GM12878 (cell line): ENCODE data around the gene DENND6B. TPM values are rescaled to one million over a fixed set of nuclear protein-coding genes. Genes with fewer than 3 reads are reported as not detected.

Source experiments
- BACH1 ChIP-seq: fragments of 450-650 bp; IDR thresholded peaks from 2 replicates; pipeline ENCODE4 v1.6.1; 2017; ENCODE audit warnings: mild to moderate bottlenecking, borderline replicate concordance
- BHLHE40 ChIP-seq, 2 experiments: fragments of 450-650 bp in 1 of 2; IDR thresholded peaks; 2 replicates each; pipeline ENCODE4 v1.6.1; 2011 to 2017; ENCODE audit warnings: low read depth in 2 of 2, borderline replicate concordance in 1 of 2, improper control_type of control experiment in 1 of 2, low read length in 1 of 2, mild to moderate bottlenecking in 1 of 2
- BMI1 ChIP-seq: fragments of 450-650 bp; IDR thresholded peaks from 2 replicates; pipeline ENCODE4 v1.6.1; 2016; ENCODE audit warnings: mild to moderate bottlenecking, moderate library complexity, borderline replicate concordance
- EGR1 ChIP-seq, 2 experiments: IDR thresholded peaks; 1 replicate in 1 of 2; 2 replicates in 1 of 2; pipeline ENCODE4 v1.6.1; 2011 to 2012; ENCODE audit warnings: low read depth in 2 of 2, low read length in 2 of 2, borderline replicate concordance in 1 of 2, mild to moderate bottlenecking in 1 of 2, moderate library complexity in 1 of 2
- EP300 ChIP-seq, 2 experiments: fragments of 150-350 bp in 1 of 2; IDR thresholded peaks; 2 replicates each; pipeline ENCODE4 v1.6.1; 2011 to 2012; ENCODE audit warnings: low read depth in 2 of 2, low read length in 2 of 2, borderline replicate concordance in 1 of 2, improper control_type of control experiment in 1 of 2, inconsistent platforms in 1 of 2; ENCODE audit not compliant: control insufficient read depth in 1 of 2
- GATAD2B ChIP-seq: fragments of 450-650 bp; conservative IDR thresholded peaks from 2 replicates; pipeline ENCODE4 v1.6.1; 2017; ENCODE audit warnings: low read depth, mild to moderate bottlenecking, moderate library complexity
- NBN ChIP-seq: fragments of 450-650 bp; IDR thresholded peaks from 2 replicates; pipeline ENCODE4 v1.6.1; 2016
- NFXL1 ChIP-seq: fragments of 450-650 bp; IDR thresholded peaks from 2 replicates; pipeline ENCODE4 v1.6.1; 2017; ENCODE audit warnings: antibody characterized with exemption, mild to moderate bottlenecking, borderline replicate concordance
- NFYA ChIP-seq: IDR thresholded peaks from 2 replicates; pipeline ENCODE4 v1.6.1; 2011; ENCODE audit warnings: low read depth, mild to moderate bottlenecking, low read length, improper control_type of control experiment, borderline replicate concordance
- RB1 ChIP-seq: fragments of 450-650 bp; formaldehyde crosslinking; IDR thresholded peaks from 2 replicates; pipeline ENCODE4 v1.6.1; 2017; ENCODE audit warnings: mild to moderate bottlenecking, borderline replicate concordance
- RFX5 ChIP-seq: IDR thresholded peaks from 2 replicates; pipeline ENCODE4 v1.6.1; 2011; ENCODE audit warnings: low read depth, low read length, improper control_type of control experiment
- SMAD1 ChIP-seq: fragments of 450-650 bp; IDR thresholded peaks from 2 replicates; pipeline ENCODE4 v1.6.1; 2018; ENCODE audit warnings: mild to moderate bottlenecking, low read depth; ENCODE audit not compliant: partially characterized antibody
- TCF7 ChIP-seq: IDR thresholded peaks from 2 replicates; pipeline ENCODE4 v1.6.1; 2014; ENCODE audit warnings: antibody characterized with exemption, borderline replicate concordance
- ZNF384 ChIP-seq: IDR thresholded peaks from 2 replicates; pipeline ENCODE4 v1.6.1; 2012; ENCODE audit warnings: low read depth, mild to moderate bottlenecking, low read length, improper control_type of control experiment, borderline replicate concordance
- polyA plus RNA-seq, 11 experiments: library from polyadenylated mRNA; depleted of rRNA in 4 of 11; unstranded in 6 of 11; stranded (reverse) in 5 of 11; fragments of >200 nt; fragmentation: Nextera tagmentation in 4 of 11; fragmentation: Illumina TruSeq in 1 of 11; extraction: Ambion mirVana in 4 of 11; extraction: Trizol in 1 of 11; gene quantifications; 1 replicate in 1 of 11; 2 replicates in 10 of 11; pipeline versions ENCODE4 v1.2.1 to v1.2.3, GENCODE V29; 2011 to 2016; ENCODE audit warnings: inconsistent platforms in 2 of 11, missing spikeins in 2 of 11, low read depth in 1 of 11
- total RNA-seq, 4 experiments: library from RNA; depleted of rRNA in 3 of 4; stranded (reverse); fragments of >200 nt in 3 of 4; fragmentation: Illumina TruSeq in 1 of 4; extraction: Trizol in 1 of 4; gene quantifications; 2 replicates each; pipeline versions ENCODE4 v1.2.1 to v1.2.3, GENCODE V29; 2013 to 2021
- TF ChIP-seq, protein P1 (sequence below): fragments of 450-650 bp; IDR thresholded peaks from 2 replicates; pipeline ENCODE4 v1.6.1; 2017; ENCODE audit warnings: antibody characterized with exemption, mild to moderate bottlenecking, moderate library complexity
- TF ChIP-seq, protein P2 (sequence below): IDR thresholded peaks from 2 replicates; pipeline ENCODE4 v1.6.1; 2011; ENCODE audit warnings: borderline replicate concordance, low read depth, mild to moderate bottlenecking, moderate library complexity, mixed read lengths, low read length; ENCODE audit not compliant: insufficient read depth; ENCODE audit errors: extremely low read length
- TF ChIP-seq, protein P3 (sequence below): fragments of 450-650 bp; IDR thresholded peaks from 2 replicates; pipeline ENCODE4 v1.6.1; 2018; ENCODE audit warnings: mild to moderate bottlenecking, low read depth, moderate library complexity; ENCODE audit not compliant: partially characterized antibody
- TF ChIP-seq, protein P4 (sequence below): IDR thresholded peaks from 2 replicates; pipeline ENCODE4 v1.6.1; 2011; ENCODE audit warnings: low read depth, low read length, improper control_type of control experiment, borderline replicate concordance
- TF ChIP-seq, protein P5 (sequence below): IDR thresholded peaks from 2 replicates; pipeline ENCODE4 v1.6.1; 2011; ENCODE audit warnings: low read depth, mild to moderate bottlenecking, low read length, moderate library complexity, borderline replicate concordance; ENCODE audit errors: extremely low read depth

DENND6B gene
- total and polyA plus RNA-seq, 10 of the 15 experiments (the other 5 are each of a cell fraction or from before 2014, with no cell fraction given), result 0.72 to 11.3 (median 6.2) TPM

DNA sequence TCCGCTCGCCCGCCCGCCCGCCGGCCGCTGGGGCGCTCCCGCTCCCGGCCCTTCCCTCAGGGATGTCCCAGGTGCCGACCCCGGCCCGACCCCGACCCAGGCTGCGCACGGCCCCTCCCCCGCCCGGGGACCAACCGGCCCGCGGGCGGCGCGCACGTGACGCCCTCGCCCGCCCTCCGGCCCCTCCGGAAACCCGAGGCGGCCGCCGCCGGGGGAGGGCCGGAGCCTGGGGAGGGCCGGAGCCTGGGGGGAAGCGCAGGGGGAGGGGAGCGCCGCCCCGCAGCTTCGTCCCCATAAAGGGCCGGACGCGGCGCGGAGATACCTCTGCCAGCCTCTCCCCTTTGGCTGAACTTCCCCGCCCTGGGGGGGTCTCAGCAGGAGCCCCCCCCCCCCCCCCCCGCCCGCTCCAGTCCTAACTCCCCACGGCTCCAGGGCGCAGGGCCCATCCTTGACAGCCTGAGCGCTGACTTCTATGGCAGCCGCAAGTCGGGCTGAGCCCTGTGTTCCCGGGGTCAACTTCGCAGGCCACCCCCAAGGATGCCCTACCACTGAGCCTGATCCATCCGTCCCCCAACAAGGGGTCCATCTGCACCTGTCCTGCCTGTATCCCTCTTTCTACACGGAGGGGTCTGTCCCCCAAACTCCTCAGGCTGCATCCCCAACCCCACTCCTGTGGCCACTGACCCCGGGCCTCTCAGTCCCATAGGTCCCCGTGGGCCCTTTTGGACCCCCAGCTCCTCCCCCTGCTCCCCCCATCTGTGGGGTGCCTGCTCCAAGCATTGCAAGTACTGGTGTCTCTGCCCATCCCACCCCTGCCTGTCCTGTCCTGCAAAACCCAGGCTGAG is 65.0 kb downstream of the DENND6B start, which contains the start of gene MAPK12 (continued):
- TF ChIP-seq EGR1 (IDR thresholded peaks at IDR 0.05; ENCODE audit: borderline replicate concordance in 1 of 2, low read depth in 2 of 2, low read length in 2 of 2), result 0 out of 3 replicates have a peak, but pooled peaks of 1 of the 2 experiments have one; percentile 2
- TF ChIP-seq BMI1, result no peak
- TF ChIP-seq NFXL1, result no peak
- TF ChIP-seq BACH1, result no peak; the same call in 1 of the 2 replicates
- TF ChIP-seq, protein P1, sequence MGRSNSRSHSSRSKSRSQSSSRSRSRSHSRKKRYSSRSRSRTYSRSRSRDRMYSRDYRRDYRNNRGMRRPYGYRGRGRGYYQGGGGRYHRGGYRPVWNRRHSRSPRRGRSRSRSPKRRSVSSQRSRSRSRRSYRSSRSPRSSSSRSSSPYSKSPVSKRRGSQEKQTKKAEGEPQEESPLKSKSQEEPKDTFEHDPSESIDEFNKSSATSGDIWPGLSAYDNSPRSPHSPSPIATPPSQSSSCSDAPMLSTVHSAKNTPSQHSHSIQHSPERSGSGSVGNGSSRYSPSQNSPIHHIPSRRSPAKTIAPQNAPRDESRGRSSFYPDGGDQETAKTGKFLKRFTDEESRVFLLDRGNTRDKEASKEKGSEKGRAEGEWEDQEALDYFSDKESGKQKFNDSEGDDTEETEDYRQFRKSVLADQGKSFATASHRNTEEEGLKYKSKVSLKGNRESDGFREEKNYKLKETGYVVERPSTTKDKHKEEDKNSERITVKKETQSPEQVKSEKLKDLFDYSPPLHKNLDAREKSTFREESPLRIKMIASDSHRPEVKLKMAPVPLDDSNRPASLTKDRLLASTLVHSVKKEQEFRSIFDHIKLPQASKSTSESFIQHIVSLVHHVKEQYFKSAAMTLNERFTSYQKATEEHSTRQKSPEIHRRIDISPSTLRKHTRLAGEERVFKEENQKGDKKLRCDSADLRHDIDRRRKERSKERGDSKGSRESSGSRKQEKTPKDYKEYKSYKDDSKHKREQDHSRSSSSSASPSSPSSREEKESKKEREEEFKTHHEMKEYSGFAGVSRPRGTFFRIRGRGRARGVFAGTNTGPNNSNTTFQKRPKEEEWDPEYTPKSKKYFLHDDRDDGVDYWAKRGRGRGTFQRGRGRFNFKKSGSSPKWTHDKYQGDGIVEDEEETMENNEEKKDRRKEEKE, result no peak
- TF ChIP-seq BHLHE40 (IDR thresholded peaks at IDR 0.05; ENCODE audit: borderline replicate concordance in 1 of 2, low read depth in 2 of 2, low read length in 1 of 2), result peak; percentile 88 to 96
- TF ChIP-seq, protein P2, sequence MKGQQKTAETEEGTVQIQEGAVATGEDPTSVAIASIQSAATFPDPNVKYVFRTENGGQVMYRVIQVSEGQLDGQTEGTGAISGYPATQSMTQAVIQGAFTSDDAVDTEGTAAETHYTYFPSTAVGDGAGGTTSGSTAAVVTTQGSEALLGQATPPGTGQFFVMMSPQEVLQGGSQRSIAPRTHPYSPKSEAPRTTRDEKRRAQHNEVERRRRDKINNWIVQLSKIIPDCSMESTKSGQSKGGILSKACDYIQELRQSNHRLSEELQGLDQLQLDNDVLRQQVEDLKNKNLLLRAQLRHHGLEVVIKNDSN, result peak; percentile 84
- TF ChIP-seq, protein P3, sequence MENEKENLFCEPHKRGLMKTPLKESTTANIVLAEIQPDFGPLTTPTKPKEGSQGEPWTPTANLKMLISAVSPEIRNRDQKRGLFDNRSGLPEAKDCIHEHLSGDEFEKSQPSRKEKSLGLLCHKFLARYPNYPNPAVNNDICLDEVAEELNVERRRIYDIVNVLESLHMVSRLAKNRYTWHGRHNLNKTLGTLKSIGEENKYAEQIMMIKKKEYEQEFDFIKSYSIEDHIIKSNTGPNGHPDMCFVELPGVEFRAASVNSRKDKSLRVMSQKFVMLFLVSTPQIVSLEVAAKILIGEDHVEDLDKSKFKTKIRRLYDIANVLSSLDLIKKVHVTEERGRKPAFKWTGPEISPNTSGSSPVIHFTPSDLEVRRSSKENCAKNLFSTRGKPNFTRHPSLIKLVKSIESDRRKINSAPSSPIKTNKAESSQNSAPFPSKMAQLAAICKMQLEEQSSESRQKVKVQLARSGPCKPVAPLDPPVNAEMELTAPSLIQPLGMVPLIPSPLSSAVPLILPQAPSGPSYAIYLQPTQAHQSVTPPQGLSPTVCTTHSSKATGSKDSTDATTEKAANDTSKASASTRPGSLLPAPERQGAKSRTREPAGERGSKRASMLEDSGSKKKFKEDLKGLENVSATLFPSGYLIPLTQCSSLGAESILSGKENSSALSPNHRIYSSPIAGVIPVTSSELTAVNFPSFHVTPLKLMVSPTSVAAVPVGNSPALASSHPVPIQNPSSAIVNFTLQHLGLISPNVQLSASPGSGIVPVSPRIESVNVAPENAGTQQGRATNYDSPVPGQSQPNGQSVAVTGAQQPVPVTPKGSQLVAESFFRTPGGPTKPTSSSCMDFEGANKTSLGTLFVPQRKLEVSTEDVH, result no peak
- TF ChIP-seq GATAD2B, result 0 out of 2 replicates have a peak, but pooled peaks have one; percentile 18
- no peak for TF ChIP-seq SMAD1
- no peak for TF ChIP-seq RFX5
- TF ChIP-seq EP300 (IDR thresholded peaks at IDR 0.05; ENCODE audit: borderline replicate concordance in 1 of 2, control insufficient read depth in 1 of 2, low read depth in 2 of 2, low read length in 2 of 2), result no peak
- TF ChIP-seq TCF7, result no peak
- no peak for TF ChIP-seq NFYA
- TF ChIP-seq, protein P4, sequence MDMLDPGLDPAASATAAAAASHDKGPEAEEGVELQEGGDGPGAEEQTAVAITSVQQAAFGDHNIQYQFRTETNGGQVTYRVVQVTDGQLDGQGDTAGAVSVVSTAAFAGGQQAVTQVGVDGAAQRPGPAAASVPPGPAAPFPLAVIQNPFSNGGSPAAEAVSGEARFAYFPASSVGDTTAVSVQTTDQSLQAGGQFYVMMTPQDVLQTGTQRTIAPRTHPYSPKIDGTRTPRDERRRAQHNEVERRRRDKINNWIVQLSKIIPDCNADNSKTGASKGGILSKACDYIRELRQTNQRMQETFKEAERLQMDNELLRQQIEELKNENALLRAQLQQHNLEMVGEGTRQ, result peak; percentile 21
- TF ChIP-seq NBN, result no peak
- TF ChIP-seq ZNF384, result no peak
- TF ChIP-seq, protein P5, sequence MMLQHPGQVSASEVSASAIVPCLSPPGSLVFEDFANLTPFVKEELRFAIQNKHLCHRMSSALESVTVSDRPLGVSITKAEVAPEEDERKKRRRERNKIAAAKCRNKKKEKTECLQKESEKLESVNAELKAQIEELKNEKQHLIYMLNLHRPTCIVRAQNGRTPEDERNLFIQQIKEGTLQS, result no peak
- no peak for TF ChIP-seq RB1
